ENCODE measurements around the gene LHX4.

DNA sequence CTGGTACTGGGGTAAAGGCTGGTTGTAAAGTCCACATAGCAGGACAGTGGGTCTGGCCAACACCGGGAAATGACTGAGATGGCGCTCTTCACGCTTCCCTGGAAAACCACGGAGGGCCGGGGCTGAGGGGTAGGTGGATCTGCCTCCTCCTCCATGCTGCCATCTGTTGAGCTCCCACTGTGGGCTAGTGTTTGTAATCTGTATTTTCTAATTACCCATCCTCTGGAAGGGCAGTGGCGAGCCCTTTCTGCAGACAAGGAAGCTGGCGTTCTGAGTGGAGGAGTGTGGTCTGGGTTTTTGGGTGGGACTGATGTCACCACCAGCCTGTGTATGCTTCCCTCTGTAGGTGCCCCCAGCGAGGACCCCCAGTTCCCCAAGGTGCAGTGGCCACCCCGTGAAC is 34.1 kb upstream of the LHX4 start:
- TF ChIP-seq, protein P1, sequence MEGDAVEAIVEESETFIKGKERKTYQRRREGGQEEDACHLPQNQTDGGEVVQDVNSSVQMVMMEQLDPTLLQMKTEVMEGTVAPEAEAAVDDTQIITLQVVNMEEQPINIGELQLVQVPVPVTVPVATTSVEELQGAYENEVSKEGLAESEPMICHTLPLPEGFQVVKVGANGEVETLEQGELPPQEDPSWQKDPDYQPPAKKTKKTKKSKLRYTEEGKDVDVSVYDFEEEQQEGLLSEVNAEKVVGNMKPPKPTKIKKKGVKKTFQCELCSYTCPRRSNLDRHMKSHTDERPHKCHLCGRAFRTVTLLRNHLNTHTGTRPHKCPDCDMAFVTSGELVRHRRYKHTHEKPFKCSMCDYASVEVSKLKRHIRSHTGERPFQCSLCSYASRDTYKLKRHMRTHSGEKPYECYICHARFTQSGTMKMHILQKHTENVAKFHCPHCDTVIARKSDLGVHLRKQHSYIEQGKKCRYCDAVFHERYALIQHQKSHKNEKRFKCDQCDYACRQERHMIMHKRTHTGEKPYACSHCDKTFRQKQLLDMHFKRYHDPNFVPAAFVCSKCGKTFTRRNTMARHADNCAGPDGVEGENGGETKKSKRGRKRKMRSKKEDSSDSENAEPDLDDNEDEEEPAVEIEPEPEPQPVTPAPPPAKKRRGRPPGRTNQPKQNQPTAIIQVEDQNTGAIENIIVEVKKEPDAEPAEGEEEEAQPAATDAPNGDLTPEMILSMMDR (IDR thresholded peaks at IDR 0.05): no peak
- no peak for TF ChIP-seq ZFX (IDR thresholded peaks at IDR 0.05; ENCODE audit: borderline replicate concordance)
